Karpas-422 (cell line): ENCODE results near the gene CLDND2. TPM values are rescaled to one million over a fixed set of nuclear protein-coding genes. Genes with fewer than 3 reads are reported as not detected.
"Not testable (repeated sequence)": the region's sequence is repeated elsewhere in the genome, so short reads cannot be mapped to it uniquely, and the experiment has no call there.

Source experiments
- DNase-seq: peaks from one replicate; pipeline ENCODE4 v3.0.0-alpha.2; 2015
- H2AFZ ChIP-seq: fragments of 200-600 bp; sonication (generic); 2 replicates; pipeline ENCODE4 v1.6.1; 2014; ENCODE audit warnings: antibody characterized with exemption, low read length, mixed read lengths
- H3K27ac ChIP-seq: fragments of 200-600 bp; sonication (generic); 2 replicates; pipeline ENCODE4 v1.5.1; 2014; ENCODE audit warnings: mild to moderate bottlenecking, low read length, moderate library complexity
- H3K27me3 ChIP-seq: fragments of 200-600 bp; sonication (generic); 2 replicates; pipeline ENCODE4 v1.6.1; 2014; ENCODE audit warnings: low read length, mixed read lengths
- H3K36me3 ChIP-seq: fragments of 200-600 bp; sonication (generic); 2 replicates; pipeline ENCODE4 v1.6.1; 2014; ENCODE audit warnings: low read length, mixed read lengths; ENCODE audit not compliant: insufficient read depth
- H3K4me1 ChIP-seq: fragments of 200-600 bp; sonication (generic); 2 replicates; pipeline ENCODE4 v1.6.1; 2014; ENCODE audit warnings: mild to moderate bottlenecking, low read length, mixed read lengths
- H3K4me2 ChIP-seq: fragments of 200-600 bp; sonication (generic); 2 replicates; pipeline ENCODE4 v1.6.1; 2014; ENCODE audit warnings: low read length, low read depth, mild to moderate bottlenecking; ENCODE audit not compliant: poor library complexity, severe bottlenecking
- H3K4me3 ChIP-seq: fragments of 200-600 bp; sonication (generic); 2 replicates; pipeline ENCODE4 v1.5.1; 2014; ENCODE audit warnings: mild to moderate bottlenecking, antibody characterized with exemption, low read length, mixed read lengths
- H3K79me2 ChIP-seq: fragments of 200-600 bp; sonication (generic); 2 replicates; pipeline ENCODE4 v1.6.1; 2014; ENCODE audit warnings: mild to moderate bottlenecking, low read length, mixed read lengths
- H3K9ac ChIP-seq: fragments of 200-600 bp; sonication (generic); 2 replicates; pipeline ENCODE4 v1.6.0; 2014; ENCODE audit warnings: low read length
- H3K9me2 ChIP-seq: fragments of 200-600 bp; sonication (generic), shearing (Covaris generic); replicated peaks from 2 replicates; pipeline ENCODE4 v1.6.0; 2014; ENCODE audit warnings: mild to moderate bottlenecking, low read length, moderate library complexity; ENCODE audit not compliant: insufficient read depth
- H3K9me3 ChIP-seq: fragments of 300-700, 200-600 bp; sonication (generic); 2 replicates; pipeline ENCODE4 v1.6.1; 2014; ENCODE audit warnings: low read length, mixed read lengths
- H4K20me1 ChIP-seq: fragments of 200-600 bp; sonication (generic); 2 replicates; pipeline ENCODE4 v1.6.1; 2014; ENCODE audit warnings: mild to moderate bottlenecking, antibody characterized with exemption, low read length, low read depth; ENCODE audit not compliant: insufficient read depth
- total RNA-seq: library from RNA; depleted of rRNA; stranded (reverse); fragments of >200 nt; shearing (Covaris generic); gene quantifications from 2 replicates; pipeline ENCODE4 v1.2.3, GENCODE V29; 2014; ENCODE audit warnings: low replicate concordance

CLDND2 gene
- total RNA-seq, 1 experiment from 2014 or later = not detected

DNA sequence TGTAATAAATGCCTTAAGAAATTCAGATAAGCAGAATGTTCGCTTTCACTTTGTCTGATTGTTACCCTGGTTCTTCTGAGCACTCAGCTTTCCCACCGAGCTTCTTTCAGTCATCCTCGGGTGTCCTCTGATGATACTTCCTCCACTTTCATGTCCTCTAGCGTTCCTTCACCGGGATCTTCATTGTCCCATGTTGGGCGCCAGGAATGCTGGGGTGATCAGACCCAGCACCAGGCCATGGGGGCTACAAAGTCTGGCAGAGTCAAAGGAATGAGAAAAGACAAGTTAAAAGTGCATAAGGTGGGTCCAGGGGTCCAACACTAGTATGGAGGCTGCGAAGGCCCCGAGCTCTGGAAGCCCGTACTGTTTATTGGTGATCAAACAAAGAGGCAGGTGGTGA lies 33.3 kb upstream of the CLDND2 start:
- H3K4me3 ChIP-seq = no peak overlapping the region
- H2AFZ ChIP-seq = no peak overlapping the region
- peaks cover 21% of the 10 kb centered on the region for H3K4me1 ChIP-seq
- H3K9ac ChIP-seq = no peak overlapping the region
- 0 out of 2 replicates have a peak, but pooled peaks cover 2% of the 10 kb centered on the region for H3K79me2 ChIP-seq
- no peak overlapping the region for H3K4me2 ChIP-seq
- DNase-seq = no peak
- no peaks in the 10 kb centered on the region for H3K27me3 ChIP-seq
- H4K20me1 ChIP-seq = no peaks in the 10 kb centered on the region
- peaks cover 27% of the 10 kb centered on the region for H3K9me3 ChIP-seq
- no peaks in the 10 kb centered on the region for H3K9me2 ChIP-seq
- H3K36me3 ChIP-seq = peaks cover 20% of the 10 kb centered on the region
- H3K27ac ChIP-seq = no peak overlapping the region

DNA sequence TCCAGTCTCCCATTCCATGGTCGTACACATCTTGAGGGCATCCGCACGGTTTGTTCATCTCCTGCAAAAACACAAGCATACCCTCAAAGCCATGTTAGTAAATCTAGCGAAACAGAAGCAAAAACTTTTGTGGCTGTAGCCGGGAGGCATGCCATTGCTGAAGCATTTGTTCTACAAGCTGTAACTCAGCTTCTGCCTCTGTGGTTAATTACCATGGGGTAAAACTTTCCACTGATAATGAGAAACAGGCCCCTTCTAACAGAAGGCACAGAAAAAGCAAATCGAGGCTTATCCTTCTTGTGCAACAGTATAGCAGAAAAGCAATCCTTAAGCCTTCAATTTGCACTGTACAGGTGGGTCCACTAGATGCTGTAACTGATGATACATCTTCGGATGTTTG lies 31.1 kb upstream of the CLDND2 start:
- not testable (repeated sequence) for DNase-seq, H3K27ac ChIP-seq, H4K20me1 ChIP-seq, H3K4me2 ChIP-seq, H3K9ac ChIP-seq, H3K27me3 ChIP-seq, H2AFZ ChIP-seq, H3K9me2 ChIP-seq, H3K4me3 ChIP-seq, H3K79me2 ChIP-seq, H3K36me3 ChIP-seq
- Histone ChIP-seq H3K9me3 (peaks cover 18% of the 10 kb centered on the region), H3K4me1 (peaks cover 33% of the 10 kb centered on the region)

- DNase-seq = no peak
- H3K9me3 ChIP-seq = peaks cover 18% of the 10 kb centered on the region
- peaks cover 38% of the 10 kb centered on the region for H3K4me1 ChIP-seq
- H4K20me1 ChIP-seq = no peaks in the 10 kb centered on the region
- no peak overlapping the region for H3K4me3 ChIP-seq
- 0 out of 2 replicates have a peak, but pooled peaks cover 7% of the 10 kb centered on the region for H3K79me2 ChIP-seq
- no peak overlapping the region for H3K4me2 ChIP-seq
- H3K9me2 ChIP-seq = no peaks in the 10 kb centered on the region
- no peaks in the 10 kb centered on the region for H3K27me3 ChIP-seq
- peaks cover 9% of the 10 kb centered on the region; the same call in 1 of the 2 replicates for H3K36me3 ChIP-seq
- no peak overlapping the region for H3K27ac ChIP-seq
- H2AFZ ChIP-seq = no peak overlapping the region
- H3K9ac ChIP-seq = no peak overlapping the region
These were observed 30.4 kb upstream of the CLDND2 start for GRCh38 chr19:51399231-51399630.

- peak overlapping the region; percentile 30 for H3K9ac ChIP-seq
- H3K4me1 ChIP-seq = peaks cover 43% of the 10 kb centered on the region
- H3K4me3 ChIP-seq = no peak overlapping the region
- peak; percentile 92 for DNase-seq
- H3K9me2 ChIP-seq = no peaks in the 10 kb centered on the region
- peak overlapping the region; percentile 51 for H3K27ac ChIP-seq
- H3K4me2 ChIP-seq = peak overlapping the region; percentile 43
- no peak overlapping the region for H2AFZ ChIP-seq
- no peaks in the 10 kb centered on the region for H4K20me1 ChIP-seq
- H3K9me3 ChIP-seq = peaks cover 15% of the 10 kb centered on the region
- no peaks in the 10 kb centered on the region for H3K27me3 ChIP-seq
- H3K36me3 ChIP-seq = peaks cover 4% of the 10 kb centered on the region; the same call in 1 of the 2 replicates
- H3K79me2 ChIP-seq = 0 out of 2 replicates have a peak, but pooled peaks cover 7% of the 10 kb centered on the region
These were observed 29.4 kb upstream of the CLDND2 start for GRCh38 chr19:51398096-51398704.

DNA sequence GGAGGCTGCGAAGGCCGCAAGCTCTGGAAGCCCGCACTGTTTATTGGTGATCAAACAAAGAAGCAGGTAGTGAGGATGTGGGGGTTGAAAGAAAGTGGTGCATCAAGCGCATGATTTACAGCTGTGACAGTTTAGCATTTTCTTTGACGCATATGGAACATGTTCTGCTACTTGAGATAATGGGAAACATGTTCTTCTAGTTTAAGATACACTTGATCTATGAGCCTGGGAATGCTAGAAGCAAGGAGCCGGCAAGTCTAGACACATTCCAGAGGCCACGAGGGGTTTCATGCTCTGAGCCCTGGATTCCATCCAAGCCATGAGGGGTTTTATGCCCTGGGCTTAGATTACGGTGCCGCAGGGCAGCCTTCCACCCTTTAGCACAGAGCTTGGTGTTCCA lies 28.6 kb upstream of the CLDND2 start:
- Histone ChIP-seq H3K4me1 (peaks cover 47% of the 10 kb centered on the region), H3K27ac (peak overlapping the region; percentile 96; the same call in 1 of the 2 replicates)
- not testable (repeated sequence) for H3K9me2 ChIP-seq, DNase-seq, H4K20me1 ChIP-seq, H3K9ac ChIP-seq, H3K36me3 ChIP-seq, H3K4me2 ChIP-seq, H3K4me3 ChIP-seq, H3K27me3 ChIP-seq, H3K79me2 ChIP-seq, H3K9me3 ChIP-seq, H2AFZ ChIP-seq

DNA sequence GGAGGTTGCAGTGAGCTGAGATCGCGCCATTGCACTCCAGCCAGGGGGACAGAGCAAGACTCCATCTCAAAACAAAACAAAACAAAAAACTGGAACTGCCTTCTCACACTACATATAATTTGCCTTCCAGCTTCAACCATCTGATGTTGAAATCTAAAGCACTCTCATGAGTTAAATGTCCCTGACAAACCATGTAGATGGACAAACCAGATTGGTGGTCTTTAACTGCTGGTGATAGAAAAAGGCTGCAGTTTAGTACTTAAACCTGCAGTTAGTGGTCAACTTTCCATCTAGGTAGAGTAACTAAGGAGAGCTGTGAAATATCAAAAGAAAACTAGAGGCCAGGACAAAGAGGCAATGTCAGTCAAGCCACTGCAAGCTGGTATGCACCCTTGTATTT lies 27.4 kb upstream of the CLDND2 start:
- Histone ChIP-seq H3K36me3 (no peaks in the 10 kb centered on the region), H3K79me2 (0 out of 2 replicates have a peak, but pooled peaks cover 7% of the 10 kb centered on the region), H3K9me3 (no peaks in the 10 kb centered on the region), H3K9ac (peak overlapping the region; percentile 91), H3K4me1 (peaks cover 47% of the 10 kb centered on the region), H2AFZ (no peak overlapping the region), H3K4me3 (peak overlapping the region; percentile 79), H4K20me1 (no peaks in the 10 kb centered on the region), H3K9me2 (no peaks in the 10 kb centered on the region), H3K27ac (peak overlapping the region; percentile 96), H3K27me3 (no peaks in the 10 kb centered on the region), H3K4me2 (peak overlapping the region; percentile 91)
- DNase-seq = peak; percentile 61

GRCh38 chr19:51394050-51394836 lies 25.4 kb upstream of the CLDND2 start:
- H2AFZ ChIP-seq = peak overlapping the region; percentile 29; the same call in 1 of the 2 replicates
- H3K27me3 ChIP-seq = no peaks in the 10 kb centered on the region
- no peaks in the 10 kb centered on the region for H3K9me3 ChIP-seq
- H3K36me3 ChIP-seq = no peaks in the 10 kb centered on the region
- peak overlapping the region; percentile 96 for H3K27ac ChIP-seq
- peak overlapping the region; percentile 91 for H3K9ac ChIP-seq
- H3K79me2 ChIP-seq = 0 out of 2 replicates have a peak, but pooled peaks cover 7% of the 10 kb centered on the region
- H3K4me2 ChIP-seq = peak overlapping the region; percentile 91
- no peaks in the 10 kb centered on the region for H3K9me2 ChIP-seq
- peaks cover 47% of the 10 kb centered on the region for H3K4me1 ChIP-seq
- H3K4me3 ChIP-seq = peak overlapping the region; percentile 79
- no peaks in the 10 kb centered on the region for H4K20me1 ChIP-seq
- DNase-seq = peak; percentile 100

DNA sequence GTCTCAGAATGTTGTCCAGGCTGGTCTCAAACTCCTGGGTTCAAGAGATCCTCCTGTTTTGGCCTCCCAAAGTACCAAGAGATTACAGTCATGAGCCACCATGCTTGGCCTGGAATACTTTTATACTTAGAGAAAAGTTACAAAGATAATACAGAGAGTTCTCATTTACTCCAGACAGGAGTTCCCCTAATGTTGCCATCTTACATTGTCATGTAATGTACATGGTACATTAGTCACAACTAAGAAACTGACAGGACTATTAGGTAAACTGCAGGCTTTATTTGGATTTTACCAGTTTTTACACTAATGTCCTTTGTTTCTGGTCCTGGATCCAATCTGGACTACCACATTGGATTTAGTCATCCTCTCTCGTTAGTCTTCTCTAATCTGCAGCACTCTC lies 23.9 kb upstream of the CLDND2 start:
- Histone ChIP-seq H2AFZ (0 out of 2 replicates have a peak overlapping the region, but pooled peaks have one; percentile 0), H3K4me3 (no peak overlapping the region), H3K27me3 (no peaks in the 10 kb centered on the region), H3K9ac (no peak overlapping the region), H3K36me3 (no peaks in the 10 kb centered on the region), H3K27ac (no peak overlapping the region), H3K4me1 (peaks cover 34% of the 10 kb centered on the region), H4K20me1 (no peaks in the 10 kb centered on the region), H3K9me3 (no peaks in the 10 kb centered on the region), H3K79me2 (0 out of 2 replicates have a peak, but pooled peaks cover 5% of the 10 kb centered on the region), H3K9me2 (no peaks in the 10 kb centered on the region), H3K4me2 (peak overlapping the region; percentile 78)
- DNase-seq = no peak
